KMS-11 (cell line): ENCODE results near the gene CELF4.

Experiments used
- H2AFZ ChIP-seq: fragments of 200-600 bp; sonication (generic); 2 replicates; pipeline ENCODE4 v1.6.1; 2016; ENCODE audit warnings: antibody characterized with exemption, mixed run types, low read depth
- H3K27ac ChIP-seq: fragments of 200-600 bp; sonication (generic); 2 replicates; pipeline ENCODE4 v1.6.1; 2016; ENCODE audit warnings: mild to moderate bottlenecking, mixed run types
- H3K27me3 ChIP-seq: fragments of 200-600 bp; sonication (generic); 2 replicates; pipeline ENCODE4 v1.6.1; 2017; ENCODE audit warnings: mild to moderate bottlenecking, low read depth, mixed run types, moderate library complexity; ENCODE audit not compliant: insufficient read depth
- H3K36me3 ChIP-seq: fragments of 200-600 bp; sonication (generic); 2 replicates; pipeline ENCODE4 v1.6.1; 2017; ENCODE audit warnings: mild to moderate bottlenecking, mixed run types; ENCODE audit not compliant: insufficient read depth
- H3K4me1 ChIP-seq: fragments of 200-600 bp; sonication (generic); 2 replicates; pipeline ENCODE4 v1.6.1; 2016; ENCODE audit warnings: mild to moderate bottlenecking, low read depth, mixed run types; ENCODE audit not compliant: poor library complexity, severe bottlenecking
- H3K4me2 ChIP-seq: fragments of 200-600 bp; sonication (generic); 2 replicates; pipeline ENCODE4 v1.7.0; 2016; ENCODE audit warnings: mild to moderate bottlenecking, mixed run types
- H3K4me3 ChIP-seq: fragments of 200-600 bp; sonication (generic); IDR thresholded peaks from 2 replicates; pipeline ENCODE4 v1.6.1; 2017; ENCODE audit warnings: low read depth, low read length, mixed read lengths; ENCODE audit not compliant: insufficient read depth
- H3K79me2 ChIP-seq: fragments of 200-600 bp; sonication (generic); 2 replicates; pipeline ENCODE4 v1.6.1; 2016; ENCODE audit warnings: low read depth, mixed run types; ENCODE audit not compliant: insufficient read depth
- H3K9ac ChIP-seq: fragments of 200-600 bp; sonication (generic); 2 replicates; pipeline ENCODE4 v1.6.1; 2016; ENCODE audit warnings: mild to moderate bottlenecking, mixed run types
- H4K20me1 ChIP-seq: fragments of 200-600 bp; sonication (generic); 2 replicates; pipeline ENCODE4 v1.6.1; 2016; ENCODE audit warnings: mild to moderate bottlenecking, mixed run types; ENCODE audit not compliant: insufficient read depth
- CTCF ChIP-seq: fragments of 200-600 bp; sonication (generic); conservative IDR thresholded peaks from 2 replicates; pipeline ENCODE4 v1.6.1; 2017; ENCODE audit warnings: low read depth, mild to moderate bottlenecking, antibody characterized with exemption, low read length, moderate library complexity, mixed read lengths

CELF4 gene

GRCh38 chr18:37598396-37598795 lies 32.8 kb upstream of the CELF4 start:
- Histone ChIP-seq H3K79me2 (no peaks in the 10 kb centered on the region), H3K4me2 (no peak overlapping the region), H2AFZ (no peak overlapping the region), H3K27ac (no peak overlapping the region), H3K4me3 (no peak overlapping the region), H3K4me1 (no peaks in the 10 kb centered on the region), H4K20me1 (no peaks in the 10 kb centered on the region), H3K9ac (no peak overlapping the region), H3K27me3 (no peaks in the 10 kb centered on the region), H3K36me3 (no peaks in the 10 kb centered on the region)
- no peak for TF ChIP-seq CTCF

DNA sequence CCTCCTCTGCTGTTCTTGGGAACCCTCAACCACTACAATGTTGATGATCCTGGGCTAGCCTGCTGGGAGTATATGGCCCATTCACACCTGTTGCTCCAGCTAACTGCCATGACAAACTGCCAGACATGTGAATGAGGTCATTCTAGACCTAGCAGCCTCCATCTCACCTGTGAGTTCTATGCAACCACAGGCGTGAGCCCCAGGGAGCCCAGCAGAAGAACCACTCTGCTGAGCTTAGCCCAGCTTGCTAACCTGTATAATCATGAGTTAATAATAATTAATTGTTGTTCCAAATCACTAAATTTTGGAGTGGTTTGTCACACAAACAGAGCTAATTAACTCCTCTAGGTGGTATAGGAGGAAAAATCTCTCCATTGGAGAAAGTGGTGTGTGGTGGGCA lies 24.7 kb upstream of the CELF4 start:
- H3K4me3 ChIP-seq = no peak overlapping the region
- H3K9ac ChIP-seq = no peak overlapping the region
- TF ChIP-seq CTCF = no peak
- no peaks in the 10 kb centered on the region for H3K79me2 ChIP-seq
- no peak overlapping the region for H2AFZ ChIP-seq
- H3K36me3 ChIP-seq = no peaks in the 10 kb centered on the region
- no peaks in the 10 kb centered on the region for H3K4me1 ChIP-seq
- H3K27me3 ChIP-seq = no peaks in the 10 kb centered on the region
- H3K27ac ChIP-seq = no peak overlapping the region
- H3K4me2 ChIP-seq = no peak overlapping the region
- no peaks in the 10 kb centered on the region for H4K20me1 ChIP-seq

- H3K4me3 ChIP-seq = no peak overlapping the region
- H3K27me3 ChIP-seq = no peaks in the 10 kb centered on the region
- no peaks in the 10 kb centered on the region for H4K20me1 ChIP-seq
- H3K27ac ChIP-seq = no peak overlapping the region
- no peak overlapping the region for H2AFZ ChIP-seq
- no peaks in the 10 kb centered on the region for H3K79me2 ChIP-seq
- H3K4me1 ChIP-seq = no peaks in the 10 kb centered on the region
- TF ChIP-seq CTCF = no peak
- H3K9ac ChIP-seq = no peak overlapping the region
- no peak overlapping the region for H3K4me2 ChIP-seq
- H3K36me3 ChIP-seq = no peaks in the 10 kb centered on the region
These were observed 22.7 kb upstream of the CELF4 start for GRCh38 chr18:37588289-37588688.

GRCh38 chr18:37586656-37587225 lies 21.1 kb upstream of the CELF4 start:
- Histone ChIP-seq H2AFZ (no peak overlapping the region), H3K79me2 (no peaks in the 10 kb centered on the region), H3K9ac (no peak overlapping the region), H3K4me3 (no peak overlapping the region), H3K27ac (no peak overlapping the region), H3K36me3 (no peaks in the 10 kb centered on the region), H3K4me1 (no peaks in the 10 kb centered on the region), H4K20me1 (no peaks in the 10 kb centered on the region), H3K4me2 (no peak overlapping the region), H3K27me3 (no peaks in the 10 kb centered on the region)
- no peak for TF ChIP-seq CTCF
